Thyroid gland (tissue), 4 donors: ENCODE measurements around the gene STAP2. TPM values are rescaled to one million over a fixed set of nuclear protein-coding genes. Genes with fewer than 3 reads are reported as not detected.
A peak's percentile ranks its signal among the peaks of the same experiment; 100 is the strongest.

Source experiments
- DNase-seq, 2 donors: peaks; one replicate each; pipeline ENCODE4 v3.0.0-alpha.2; 2019
- H3K27ac ChIP-seq, 3 donors: fragments of 200-600 bp; sonication (generic); 1 replicate in 2 of 3; 2 replicates in 1 of 3; pipeline ENCODE4 v1.5.1; 2016 to 2019; ENCODE audit warnings: mild to moderate bottlenecking in 1 of 3, moderate library complexity in 1 of 3
- H3K27me3 ChIP-seq: fragments of 200-600 bp; sonication (generic); one replicate; pipeline ENCODE4 v1.5.1; 2019
- H3K36me3 ChIP-seq, 2 donors: fragments of 200-600 bp; sonication (generic); one replicate each; pipeline ENCODE4 v1.5.1; 2016 to 2019
- H3K4me1 ChIP-seq, 2 donors: fragments of 200-600 bp; sonication (generic); one replicate each; pipeline ENCODE4 v1.5.1; 2017 to 2019
- H3K4me3 ChIP-seq, 3 donors: fragments of 200-600 bp; sonication (generic); replicated peaks in 1 of 3; 1 replicate in 2 of 3; 2 replicates in 1 of 3; pipeline ENCODE4 v1.5.1; 2016; ENCODE audit warnings: mild to moderate bottlenecking in 1 of 3
- H3K9me3 ChIP-seq: fragments of 200-600 bp; sonication (generic); one replicate; pipeline ENCODE4 v1.5.1; 2017
- POLR2A ChIP-seq, 2 donors: fragments of 450-650 bp; IDR thresholded peaks; one replicate each; pipeline ENCODE4 v1.6.1; 2017; ENCODE audit warnings: antibody characterized with exemption in 2 of 2, mild to moderate bottlenecking in 2 of 2, moderate library complexity in 1 of 2
- WGBS, 2 donors: methylation state at CpG; one replicate each; pipeline ENCODE4 v1.1.5; 2017; 5-methylcytosine and 5-hydroxymethylcytosine counted together
- intact Hi-C: fragments of 100-400 bp; cut with DNase I; formaldehyde crosslinking; loops from one replicate; pipeline ENCODE4 v1.15.1; 2023
- total RNA-seq, 4 donors: library from RNA; depleted of rRNA; stranded (reverse); fragments of >200 nt; gene quantifications; one replicate each; pipeline ENCODE4 v1.2.3, GENCODE V29; 2016
- TF ChIP-seq, protein P1 (sequence below), 6 experiments: fragments of 200-600 bp in 3 of 6; fragments of 450-650 bp in 3 of 6; sonication (generic) in 3 of 6; IDR thresholded peaks; one replicate each; pipeline ENCODE4 v1.5.1; 2016 to 2019; ENCODE audit warnings: antibody characterized with exemption in 6 of 6, mild to moderate bottlenecking in 2 of 6, inconsistent platforms in 1 of 6, moderate library complexity in 1 of 6

The STAP2 gene
- total RNA-seq, 4 donors from 2014 or later, result 12.1 to 50.6 (median 29.7) TPM

DNA sequence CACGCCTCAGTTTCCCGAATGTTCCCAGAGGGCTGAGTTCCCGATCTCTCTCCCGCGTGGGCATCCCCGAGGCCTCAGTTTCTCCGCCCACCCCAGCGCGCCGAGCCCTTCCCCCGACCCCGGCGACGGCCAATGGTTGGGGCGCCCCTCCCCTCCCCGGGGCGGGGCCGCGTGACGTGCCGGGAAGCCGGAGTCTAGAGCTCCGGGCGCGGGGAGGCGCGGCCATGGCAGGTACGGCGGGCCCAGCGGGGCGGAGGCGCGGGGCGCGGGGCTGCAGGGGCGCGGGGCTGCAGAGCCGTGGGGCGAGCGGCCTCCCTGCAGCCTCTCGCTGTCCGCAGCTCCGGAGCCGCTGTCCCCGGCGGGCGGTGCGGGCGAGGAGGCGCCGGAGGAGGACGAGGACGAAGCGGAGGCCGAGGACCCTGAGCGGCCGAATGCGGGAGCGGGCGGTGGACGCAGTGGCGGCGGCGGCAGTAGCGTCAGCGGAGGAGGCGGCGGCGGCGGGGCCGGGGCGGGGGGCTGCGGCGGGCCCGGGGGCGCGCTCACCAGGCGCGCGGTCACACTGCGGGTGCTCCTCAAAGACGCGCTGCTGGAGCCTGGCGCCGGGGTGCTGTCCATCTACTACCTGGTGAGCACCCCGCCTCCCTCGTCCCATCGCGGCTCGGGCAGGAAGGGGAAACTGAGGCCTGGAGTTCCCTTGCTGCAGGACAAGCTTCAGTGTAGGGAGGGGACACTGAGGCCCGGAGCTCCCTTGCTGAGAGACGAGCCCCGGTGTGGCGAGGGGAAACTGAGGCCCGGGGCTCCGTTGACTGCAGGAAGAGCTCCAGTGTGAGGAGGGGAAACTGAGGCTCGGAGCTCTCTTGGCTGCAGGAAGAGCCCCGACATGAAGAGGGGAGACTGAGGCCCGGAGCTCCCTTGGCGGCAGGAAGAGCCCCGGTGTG is 5.0 kb upstream of the STAP2 start, which contains the start of gene MPND:
TSS of gene MPND (plus strand) at position 193 of the 938 bp plus-strand sequence. CDS start at position 225, 32 bp downstream.
- 15 to 25% methylated on average over 18 to 32 of the region's 101 CpGs for WGBS, 2 donors

DNA sequence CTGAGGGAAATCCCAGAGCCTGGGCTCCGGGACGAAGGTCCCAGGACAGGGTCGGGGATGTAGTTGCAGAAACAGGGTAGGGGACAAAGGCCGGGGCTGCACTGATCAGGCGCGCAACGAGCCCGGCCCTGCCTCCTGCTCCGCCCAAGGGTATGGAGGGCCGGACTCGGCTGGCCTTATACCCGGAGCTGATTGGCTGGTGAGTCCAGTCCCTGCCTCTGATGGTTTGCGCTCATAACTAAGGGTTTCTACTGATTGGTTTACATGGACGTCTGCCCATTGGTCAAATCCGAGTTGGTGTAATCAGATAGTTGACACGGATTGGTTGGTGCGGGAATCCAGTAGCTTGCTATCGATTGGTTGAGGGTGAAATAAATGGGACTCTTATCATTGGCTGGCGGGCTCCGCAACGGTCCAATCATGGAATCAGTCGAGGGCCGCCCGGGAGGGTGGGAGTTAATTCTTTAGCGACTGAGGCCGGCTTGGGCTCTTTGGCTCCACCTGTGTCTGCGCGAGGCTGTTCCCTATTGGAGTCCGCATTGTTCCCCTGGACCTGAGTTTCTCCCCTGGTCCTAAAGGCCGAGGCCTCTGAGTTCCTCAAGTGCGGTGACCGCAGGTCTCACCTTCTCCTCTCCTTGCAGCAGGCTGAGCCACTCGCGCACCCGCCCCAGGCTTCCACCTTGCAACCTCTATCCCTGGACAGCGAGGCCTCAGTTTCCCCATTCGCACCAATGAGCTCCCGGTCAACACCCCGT is 4.2 kb upstream of the STAP2 start:
- Histone ChIP-seq H3K27ac (peak overlapping the region; percentile 83 to 95 (median 87)), H3K4me3 (peak overlapping the region; percentile 23 to 62 (median 47)), H3K36me3 (no peaks in the 10 kb centered on the region), H3K4me1 (peaks cover 14 to 21% of the 10 kb centered on the region in 2 donors), H3K27me3 (no peaks in the 10 kb centered on the region), H3K9me3 (no peaks in the 10 kb centered on the region)
- TF ChIP-seq, protein P1, sequence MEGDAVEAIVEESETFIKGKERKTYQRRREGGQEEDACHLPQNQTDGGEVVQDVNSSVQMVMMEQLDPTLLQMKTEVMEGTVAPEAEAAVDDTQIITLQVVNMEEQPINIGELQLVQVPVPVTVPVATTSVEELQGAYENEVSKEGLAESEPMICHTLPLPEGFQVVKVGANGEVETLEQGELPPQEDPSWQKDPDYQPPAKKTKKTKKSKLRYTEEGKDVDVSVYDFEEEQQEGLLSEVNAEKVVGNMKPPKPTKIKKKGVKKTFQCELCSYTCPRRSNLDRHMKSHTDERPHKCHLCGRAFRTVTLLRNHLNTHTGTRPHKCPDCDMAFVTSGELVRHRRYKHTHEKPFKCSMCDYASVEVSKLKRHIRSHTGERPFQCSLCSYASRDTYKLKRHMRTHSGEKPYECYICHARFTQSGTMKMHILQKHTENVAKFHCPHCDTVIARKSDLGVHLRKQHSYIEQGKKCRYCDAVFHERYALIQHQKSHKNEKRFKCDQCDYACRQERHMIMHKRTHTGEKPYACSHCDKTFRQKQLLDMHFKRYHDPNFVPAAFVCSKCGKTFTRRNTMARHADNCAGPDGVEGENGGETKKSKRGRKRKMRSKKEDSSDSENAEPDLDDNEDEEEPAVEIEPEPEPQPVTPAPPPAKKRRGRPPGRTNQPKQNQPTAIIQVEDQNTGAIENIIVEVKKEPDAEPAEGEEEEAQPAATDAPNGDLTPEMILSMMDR (IDR thresholded peaks at IDR 0.05), result peak in 2 of 6 experiments; percentile 15 to 17
- TF ChIP-seq POLR2A (IDR thresholded peaks at IDR 0.05), result peak; percentile 74 to 94
- intact Hi-C loops, result no loop called here
- peak; percentile 97 to 98 for DNase-seq
- 0% methylated on average over 20 of the region's 39 CpGs for WGBS, 2 donors

More for the DNA sequence above, 5.0 kb upstream of the STAP2 start, which contains the start of gene MPND:
- peak; percentile 93 for DNase-seq
- Histone ChIP-seq H3K36me3 (no peaks in the 10 kb centered on the region), H3K27ac (peak within 1 kb of the TSS; percentile 83 to 95 (median 87)), H3K4me3 (peak within 1 kb of the TSS; percentile 23 to 62 (median 47)), H3K27me3 (no peaks in the 10 kb centered on the region), H3K9me3 (no peaks in the 10 kb centered on the region), H3K4me1 (peaks cover 14 to 16% of the 10 kb centered on the region in 2 donors)
- peak in 1 of 2 donors; percentile 78 for TF ChIP-seq POLR2A (IDR thresholded peaks at IDR 0.05)
- TF ChIP-seq, protein P1 (IDR thresholded peaks at IDR 0.05), result no peak
- intact Hi-C loops, result no loop called here

DNA sequence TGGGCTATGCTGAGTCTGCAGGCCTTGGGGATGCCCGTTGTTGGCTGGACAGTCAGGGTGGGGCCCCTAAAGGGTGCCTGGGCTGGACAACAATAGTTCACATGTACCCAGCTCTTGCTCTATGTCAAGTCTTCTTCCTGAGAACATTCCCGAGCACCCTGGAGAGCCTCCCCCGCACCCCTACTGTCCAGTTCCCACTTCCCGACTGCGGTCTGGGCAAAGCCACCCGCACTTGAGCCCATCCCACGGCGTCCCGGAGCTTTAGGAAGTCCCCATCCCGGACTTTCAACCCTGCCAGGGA is 3.6 kb upstream of the STAP2 start:
- TF ChIP-seq, protein P1 (IDR thresholded peaks at IDR 0.05), result no peak
- no peak for TF ChIP-seq POLR2A (IDR thresholded peaks at IDR 0.05)
- intact Hi-C loops, result no loop called here
- H3K36me3 ChIP-seq, result no peaks in the 10 kb centered on the region
- H3K27ac ChIP-seq, result peak overlapping the region; percentile 77 to 95 (median 87)
- H3K4me1 ChIP-seq, result peaks cover 14 to 23% of the 10 kb centered on the region in 2 donors
- no peaks in the 10 kb centered on the region for H3K27me3 ChIP-seq
- DNase-seq, result no peak
- H3K4me3 ChIP-seq, result peak overlapping the region; percentile 23 to 47 (median 32)
- H3K9me3 ChIP-seq, result no peaks in the 10 kb centered on the region
- WGBS, 2 donors, result 3 to 4% methylated on average over 8 to 10 of the region's 10 CpGs

GRCh38 chr19:4337906-4338440 is 654 bp downstream of the STAP2 start:
- H3K4me1 ChIP-seq, result peaks cover 8 to 16% of the 10 kb centered on the region in 2 donors
- TF ChIP-seq, protein P1 (IDR thresholded peaks at IDR 0.05), result no peak
- no peak for TF ChIP-seq POLR2A (IDR thresholded peaks at IDR 0.05)
- no peaks in the 10 kb centered on the region for H3K9me3 ChIP-seq
- no peaks in the 10 kb centered on the region for H3K36me3 ChIP-seq
- WGBS, 2 donors, result 19 to 21% methylated on average over 14 of the region's 14 CpGs
- intact Hi-C loops, result no loop called here
- H3K4me3 ChIP-seq, result peak overlapping the region in 2 of 3 donors; percentile 32 to 40
- DNase-seq, result peak; percentile 48 to 53
- no peaks in the 10 kb centered on the region for H3K27me3 ChIP-seq
- H3K27ac ChIP-seq, result peak overlapping the region; percentile 52 to 80 (median 71)
